Fibroblast of lung (primary cell): ENCODE data around the gene SCN2A.

Experiments
- CTCF ChIP-seq, 2 donors: IDR thresholded peaks in 1 of 2; conservative IDR thresholded peaks in 1 of 2; 1 replicate in 1 of 2; 2 replicates in 1 of 2; pipeline ENCODE4 v1.5.1; 2011 to 2012; ENCODE audit warnings: low read length in 2 of 2, control low read depth in 1 of 2, inconsistent platforms in 1 of 2, low read depth in 1 of 2, mild to moderate bottlenecking in 1 of 2
- EZH2 ChIP-seq: IDR thresholded peaks from 2 replicates; pipeline ENCODE4 v1.5.1; 2012; ENCODE audit warnings: low read length, control low read depth, mild to moderate bottlenecking; ENCODE audit errors: missing control alignments

- TF ChIP-seq CTCF (conservative IDR thresholded peaks at IDR 0.05 in 1 of 2, IDR thresholded peaks at IDR 0.05 in 1 of 2; ENCODE audit: low read depth in 1 of 2, low read length in 2 of 2) = no peak
- no peak for TF ChIP-seq EZH2
Observed at GRCh38 chr2:165248238-165248637, 9.0 kb downstream of the SCN2A start.
